Upper lobe of right lung (tissue), 1 donor: ENCODE data around the gene TMOD4. TPM values are rescaled to one million over a fixed set of nuclear protein-coding genes. Genes with fewer than 3 reads are reported as not detected.
A peak's percentile ranks its signal among the peaks of the same experiment; 100 is the strongest.

Source experiments
- ATAC-seq: fragments of 200-7000 bp; cut with Tn5 transposase; one replicate; pipeline ENCODE4 v1.9.1; 2020; ENCODE audit warnings: mild to moderate bottlenecking, moderate library complexity
- DNase-seq: peaks from one replicate; pipeline ENCODE4 v3.0.0-alpha.2; 2020
- H3K27ac ChIP-seq: fragments of 200-600 bp; one replicate; pipeline ENCODE4 v1.8.0; 2022
- H3K27me3 ChIP-seq: fragments of 200-600 bp; one replicate; pipeline ENCODE4 v1.8.0; 2022; ENCODE audit warnings: mild to moderate bottlenecking
- H3K36me3 ChIP-seq: fragments of 200-600 bp; one replicate; pipeline ENCODE4 v1.8.0; 2022
- H3K4me1 ChIP-seq: fragments of 200-600 bp; one replicate; pipeline ENCODE4 v1.8.0; 2022
- H3K4me3 ChIP-seq: fragments of 200-600 bp; one replicate; pipeline ENCODE4 v1.8.0; 2022; ENCODE audit warnings: mild to moderate bottlenecking
- H3K9me3 ChIP-seq: fragments of 200-600 bp; one replicate; pipeline ENCODE4 v1.8.0; 2022
- CTCF ChIP-seq: fragments of 200-600 bp; IDR thresholded peaks from one replicate; pipeline ENCODE4 v1.8.0; 2022; ENCODE audit warnings: antibody characterized with exemption
- intact Hi-C: fragments of 100-400 bp; cut with DNase I; formaldehyde crosslinking; loops from one replicate; pipeline ENCODE4 v1.11.0; 2022
- total RNA-seq: library from RNA; stranded (reverse); fragmentation: NEBNext Ultra II Directional; extraction: Animal tissue kit (Norgen Biotek cat#: 25700); gene quantifications from one replicate; pipeline ENCODE4 v1.2.1, GENCODE V29; 2021
- donor health status: DM: no; HTN: yes; CAD: no; lungs with severe emphysema.

Gene TMOD4
- total RNA-seq, 1 donor from 2014 or later, result not detected

- H3K27me3 ChIP-seq, result no peaks in the 10 kb centered on the region
- ATAC-seq, result peak; percentile 49
- H3K9me3 ChIP-seq, result no peaks in the 10 kb centered on the region
- no peaks in the 10 kb centered on the region for H3K36me3 ChIP-seq
- H3K27ac ChIP-seq, result no peak overlapping the region
- TF ChIP-seq CTCF, result no peak
- peak; percentile 68 for DNase-seq
- peaks cover 5% of the 10 kb centered on the region for H3K4me1 ChIP-seq
- intact Hi-C loops, result no loop called here
- H3K4me3 ChIP-seq, result peak overlapping the region; percentile 46
These were observed 44.0 kb downstream of the TMOD4 start for GRCh38 chr1:151131701-151132334.

- no peaks in the 10 kb centered on the region for H3K9me3 ChIP-seq
- H3K27me3 ChIP-seq, result no peaks in the 10 kb centered on the region
- peaks cover 5% of the 10 kb centered on the region for H3K4me1 ChIP-seq
- DNase-seq (peak; percentile 90), ATAC-seq (peak; percentile 96)
- no peaks in the 10 kb centered on the region for H3K36me3 ChIP-seq
- intact Hi-C loops, result no loop called here
- peak overlapping the region; percentile 46 for H3K4me3 ChIP-seq
- no peak for TF ChIP-seq CTCF
- peak overlapping the region; percentile 40 for H3K27ac ChIP-seq
These were observed 44.7 kb downstream of the TMOD4 start for GRCh38 chr1:151130987-151131586.

- H3K27ac ChIP-seq, result no peak overlapping the region
- ATAC-seq (no peak), DNase-seq (no peak)
- TF ChIP-seq CTCF, result no peak
- H3K4me1 ChIP-seq, result peaks cover 5% of the 10 kb centered on the region
- H3K4me3 ChIP-seq, result no peak overlapping the region
- no peaks in the 10 kb centered on the region for H3K9me3 ChIP-seq
- no peaks in the 10 kb centered on the region for H3K36me3 ChIP-seq
- no peaks in the 10 kb centered on the region for H3K27me3 ChIP-seq
- intact Hi-C loops, result no loop called here
These were observed 47.0 kb downstream of the TMOD4 start for GRCh38 chr1:151128800-151129199.

GRCh38 chr1:151124763-151125403, 50.9 kb downstream of the TMOD4 start:
- H3K27ac ChIP-seq, result no peak overlapping the region
- no peak for DNase-seq
- H3K4me3 ChIP-seq, result no peak overlapping the region
- H3K27me3 ChIP-seq, result no peaks in the 10 kb centered on the region
- TF ChIP-seq CTCF, result no peak
- H3K36me3 ChIP-seq, result no peaks in the 10 kb centered on the region
- intact Hi-C loops, result no loop called here
- no peak for ATAC-seq
- H3K4me1 ChIP-seq, result no peaks in the 10 kb centered on the region
- H3K9me3 ChIP-seq, result no peaks in the 10 kb centered on the region

Other genes with a start within 250 kb of the TMOD4 start
- 45.8 TPM for gene SETDB1, start 249.6 kb downstream of the TMOD4 start, total RNA-seq
- gene CERS2, start 201.1 kb downstream of the TMOD4 start, total RNA-seq, result 354 TPM
- gene ANXA9, start 193.7 kb downstream of the TMOD4 start, total RNA-seq, result 1.2 TPM
- gene MINDY1, start 169.1 kb downstream of the TMOD4 start, total RNA-seq, result 26.5 TPM
- 18.3 TPM for gene PRUNE1, start 167.5 kb downstream of the TMOD4 start, total RNA-seq
- gene BNIPL, start 139.4 kb downstream of the TMOD4 start, total RNA-seq, result 5.2 TPM
- gene C1orf56, start 128.2 kb downstream of the TMOD4 start, total RNA-seq, result 3.9 TPM
- gene CDC42SE1, start 116.4 kb downstream of the TMOD4 start, total RNA-seq, result 105 TPM
- 0.72 TPM for gene MLLT11, start 115.6 kb downstream of the TMOD4 start, total RNA-seq
- gene GABPB2, start 105.2 kb downstream of the TMOD4 start, total RNA-seq, result 15.2 TPM
- gene SEMA6C, start 29.4 kb downstream of the TMOD4 start, total RNA-seq, result 6.7 TPM
- gene TNFAIP8L2, start 19.3 kb downstream of the TMOD4 start, total RNA-seq, result 10.3 TPM
- gene LYSMD1, start 10.1 kb downstream of the TMOD4 start, total RNA-seq, result 6.2 TPM
- 34.6 TPM for gene SCNM1, start 9.8 kb downstream of the TMOD4 start, total RNA-seq
- gene VPS72, start 14.2 kb upstream of the TMOD4 start, total RNA-seq, result 42.6 TPM
- gene PIP5K1A, start 22.6 kb upstream of the TMOD4 start, total RNA-seq, result 54.0 TPM
- 112 TPM for gene PSMD4, start 78.8 kb upstream of the TMOD4 start, total RNA-seq
- gene ZNF687, start 106.3 kb upstream of the TMOD4 start, total RNA-seq, result 22.5 TPM
- gene PI4KB, start 151.4 kb upstream of the TMOD4 start, total RNA-seq, result 65.0 TPM
- gene RFX5, start 171.3 kb upstream of the TMOD4 start, total RNA-seq, result 45.8 TPM
- gene SELENBP1, start 196.7 kb upstream of the TMOD4 start, total RNA-seq, result 321 TPM
- gene PSMB4, start 223.6 kb upstream of the TMOD4 start, total RNA-seq, result 177 TPM